Neural progenitor cell (in vitro differentiated cells): Measurements from ENCODE around the gene NSD1. TPM values are rescaled to one million over a fixed set of nuclear protein-coding genes. Genes with fewer than 3 reads are reported as not detected.

Experiments used
- DNase-seq: peaks from one replicate; pipeline ENCODE4 v3.0.0-alpha.2; 2016; ENCODE audit warnings: low spot score
- H2AFZ ChIP-seq: fragments of 200-600 bp; sonication (generic); replicated peaks from 2 replicates; pipeline ENCODE4 v1.6.1; 2016; ENCODE audit warnings: antibody characterized with exemption
- H3F3A ChIP-seq: fragments of 200-600 bp; sonication (generic); 2 replicates; pipeline ENCODE4 v1.6.1; 2016; ENCODE audit warnings: antibody characterized with exemption, low read depth
- H3K27ac ChIP-seq: fragments of 200-600 bp; sonication (generic); 2 replicates; pipeline ENCODE4 v1.5.1; 2016; ENCODE audit warnings: mild to moderate bottlenecking
- H3K27me3 ChIP-seq: fragments of 200-600 bp; sonication (generic); 2 replicates; pipeline ENCODE4 v1.6.1; 2016; ENCODE audit warnings: mild to moderate bottlenecking, moderate library complexity
- H3K36me3 ChIP-seq: fragments of 200-600 bp; sonication (generic); 2 replicates; pipeline ENCODE4 v1.5.1; 2016
- H3K4me1 ChIP-seq: fragments of 200-600 bp; sonication (generic); 2 replicates; pipeline ENCODE4 v1.6.1; 2016; ENCODE audit warnings: mixed run types
- H3K4me2 ChIP-seq: fragments of 200-600 bp; sonication (generic); 2 replicates; pipeline ENCODE4 v1.6.1; 2016
- H3K4me3 ChIP-seq: fragments of 200-600 bp; sonication (generic); 2 replicates; pipeline ENCODE4 v1.5.1; 2016
- H3K79me2 ChIP-seq: fragments of 200-600 bp; sonication (generic); 2 replicates; pipeline ENCODE4 v1.6.1; 2016; ENCODE audit warnings: low read depth
- H3K9ac ChIP-seq: fragments of 200-600 bp; sonication (generic); 2 replicates; pipeline ENCODE4 v1.6.1; 2016
- H3K9me3 ChIP-seq: fragments of 200-600 bp; sonication (generic); 2 replicates; pipeline ENCODE4 v1.5.1; 2016; ENCODE audit warnings: low read depth
- H4K20me1 ChIP-seq: fragments of 200-600 bp; sonication (generic); 2 replicates; pipeline ENCODE4 v1.6.1; 2016; ENCODE audit warnings: low read depth
- H3K27ac Mint-ChIP-seq: 3 replicates; pipeline ENCODE4 v1.8.0; 2021; ENCODE audit warnings: mixed read lengths
- H3K27me3 Mint-ChIP-seq: 2 replicates; pipeline ENCODE4 v1.8.0; 2022; ENCODE audit warnings: low read depth, mild to moderate bottlenecking, inconsistent platforms, moderate library complexity, mixed read lengths; ENCODE audit not compliant: insufficient read depth
- H3K36me3 Mint-ChIP-seq: 3 replicates; pipeline ENCODE4 v1.8.0; 2021; ENCODE audit warnings: mixed read lengths
- H3K4me1 Mint-ChIP-seq: 3 replicates; pipeline ENCODE4 v1.8.0; 2021; ENCODE audit warnings: mixed read lengths
- H3K4me3 Mint-ChIP-seq: 3 replicates; pipeline ENCODE4 v1.8.0; 2021; ENCODE audit warnings: mild to moderate bottlenecking, moderate library complexity, mixed read lengths
- H3K9me3 Mint-ChIP-seq: 3 replicates; pipeline ENCODE4 v1.8.0; 2020; ENCODE audit warnings: mixed read lengths
- CTCF ChIP-seq: fragments of 200-600 bp; sonication (generic); IDR thresholded peaks from 2 replicates; pipeline ENCODE4 v1.5.1; 2017; ENCODE audit warnings: antibody characterized with exemption, mild to moderate bottlenecking
- EZH2 ChIP-seq: fragments of 200-600 bp; sonication (generic); IDR thresholded peaks from 2 replicates; pipeline ENCODE4 v1.6.1; 2017; ENCODE audit warnings: antibody characterized with exemption, mild to moderate bottlenecking, moderate library complexity
- EZH2phosphoT487 ChIP-seq: fragments of 200-600 bp; sonication (generic); IDR thresholded peaks from 2 replicates; pipeline ENCODE4 v1.6.1; 2017; ENCODE audit warnings: antibody characterized with exemption
- total RNA-seq: library from RNA; depleted of rRNA; stranded (reverse); fragments of >200 nt; gene quantifications from 2 replicates; pipeline ENCODE4 v1.2.3, GENCODE V29; 2015; ENCODE audit warnings: low replicate concordance

NSD1 gene
- total RNA-seq, 1 donor from 2014 or later: 114 TPM

- Histone ChIP-seq H3K36me3 (peaks cover 22% of the 10 kb centered on the region), H3K4me1 (no peaks in the 10 kb centered on the region), H3K27me3 (no peaks in the 10 kb centered on the region), H4K20me1 (peaks cover 12% of the 10 kb centered on the region), H3K27ac (no peak overlapping the region), H3K79me2 (no peaks in the 10 kb centered on the region), H3F3A (peaks cover 7% of the 10 kb centered on the region), H2AFZ (no peak overlapping the region), H3K9me3 (no peaks in the 10 kb centered on the region), H3K4me2 (no peak overlapping the region), H3K9ac (no peak overlapping the region), H3K4me3 (no peak overlapping the region)
- H3K4me3 Mint-ChIP-seq: no peak overlapping the region
- no peaks in the 10 kb centered on the region for H3K4me1 Mint-ChIP-seq
- peaks cover 3% of the 10 kb centered on the region for H3K27me3 Mint-ChIP-seq
- no peak overlapping the region for H3K27ac Mint-ChIP-seq
- DNase-seq: no peak
- no peak for TF ChIP-seq CTCF
- no peak for TF ChIP-seq EZH2
- TF ChIP-seq EZH2phosphoT487: no peak
- H3K36me3 Mint-ChIP-seq: peaks cover 28% of the 10 kb centered on the region
- no peaks in the 10 kb centered on the region for H3K9me3 Mint-ChIP-seq
These were observed 157.4 kb downstream of the NSD1 start for GRCh38 chr5:177290816-177291596.

GRCh38 chr5:177291735-177292134, 158.2 kb downstream of the NSD1 start:
- Histone ChIP-seq H3K4me2 (no peak overlapping the region), H3K27ac (no peak overlapping the region), H4K20me1 (peaks cover 17% of the 10 kb centered on the region), H2AFZ (no peak overlapping the region), H3K36me3 (peaks cover 22% of the 10 kb centered on the region), H3K4me3 (no peak overlapping the region), H3K79me2 (no peaks in the 10 kb centered on the region), H3K9me3 (no peaks in the 10 kb centered on the region), H3K4me1 (no peaks in the 10 kb centered on the region), H3K9ac (no peak overlapping the region), H3F3A (peaks cover 11% of the 10 kb centered on the region), H3K27me3 (no peaks in the 10 kb centered on the region)
- Mint-ChIP-seq H3K9me3 (no peaks in the 10 kb centered on the region), H3K4me3 (no peak overlapping the region), H3K27ac (no peak overlapping the region), H3K27me3 (peaks cover 3% of the 10 kb centered on the region), H3K4me1 (no peaks in the 10 kb centered on the region), H3K36me3 (peaks cover 28% of the 10 kb centered on the region)
- DNase-seq: no peak
- TF ChIP-seq EZH2 (no peak), EZH2phosphoT487 (no peak), CTCF (no peak)

GRCh38 chr5:177293819-177294581, 160.4 kb downstream of the NSD1 start:
- no peaks in the 10 kb centered on the region for H3K4me1 Mint-ChIP-seq
- Histone ChIP-seq H3K36me3 (peaks cover 19% of the 10 kb centered on the region), H3F3A (peaks cover 26% of the 10 kb centered on the region), H3K9ac (no peak overlapping the region), H2AFZ (no peak overlapping the region), H3K4me1 (no peaks in the 10 kb centered on the region), H3K4me3 (no peak overlapping the region), H3K27ac (no peak overlapping the region), H3K79me2 (no peaks in the 10 kb centered on the region), H3K4me2 (no peak overlapping the region), H3K27me3 (no peaks in the 10 kb centered on the region), H3K9me3 (no peaks in the 10 kb centered on the region), H4K20me1 (peaks cover 37% of the 10 kb centered on the region)
- no peaks in the 10 kb centered on the region for H3K9me3 Mint-ChIP-seq
- H3K4me3 Mint-ChIP-seq: no peak overlapping the region
- peaks cover 8% of the 10 kb centered on the region for H3K27me3 Mint-ChIP-seq
- H3K27ac Mint-ChIP-seq: no peak overlapping the region
- TF ChIP-seq EZH2 (no peak), CTCF (no peak), EZH2phosphoT487 (no peak)
- peaks cover 29% of the 10 kb centered on the region for H3K36me3 Mint-ChIP-seq
- no peak for DNase-seq
